HFFc6 (cell line): Measurements from ENCODE around the gene PLEKHG7. TPM values are rescaled to one million over a fixed set of nuclear protein-coding genes. Genes with fewer than 3 reads are reported as not detected.
"Not testable (repeated sequence)": the region's sequence is repeated elsewhere in the genome, so short reads cannot be mapped to it uniquely, and the experiment has no call there.

ENCODE experiments used
- DNase-seq: peaks from one replicate; pipeline ENCODE4 v3.0.0-alpha.2; 2018
- H3K27ac Mint-ChIP-seq: 2 replicates; pipeline ENCODE4 v1.8.0; 2020; ENCODE audit warnings: mild to moderate bottlenecking, mixed read lengths
- H3K27me3 Mint-ChIP-seq: 2 replicates; pipeline ENCODE4 v1.8.0; 2021; ENCODE audit warnings: mild to moderate bottlenecking, moderate library complexity, mixed read lengths; ENCODE audit not compliant: insufficient read depth
- H3K36me3 Mint-ChIP-seq: 2 replicates; pipeline ENCODE4 v1.8.0; 2021; ENCODE audit warnings: low read depth, mixed read lengths
- H3K4me1 Mint-ChIP-seq: 2 replicates; pipeline ENCODE4 v1.8.0; 2020; ENCODE audit warnings: low read depth, mixed read lengths
- H3K4me3 Mint-ChIP-seq: 2 replicates; pipeline ENCODE4 v1.8.0; 2020; ENCODE audit warnings: mild to moderate bottlenecking, moderate library complexity, mixed read lengths
- H3K9me3 Mint-ChIP-seq: 2 replicates; pipeline ENCODE4 v1.8.0; 2020; ENCODE audit warnings: mild to moderate bottlenecking, mixed read lengths
- total RNA-seq, 6 experiments: library from RNA; stranded (reverse); fragmentation: NEBNext Ultra II Directional; extraction: Animal tissue kit (Norgen Biotek cat#: 25700); gene quantifications; 2 replicates in 1 of 6; 3 replicates in 5 of 6; pipeline ENCODE4 v1.2.3, GENCODE V29; 2021
- TF ChIP-seq, protein P1 (sequence below): fragments of 200-600 bp; sonication (generic); IDR thresholded peaks from 2 replicates; pipeline ENCODE4 v1.5.0; 2021; ENCODE audit warnings: antibody characterized with exemption, mild to moderate bottlenecking

PLEKHG7 gene
- total RNA-seq, 6 experiments from 2014 or later = 0.06 TPM; not detected in 5

DNA sequence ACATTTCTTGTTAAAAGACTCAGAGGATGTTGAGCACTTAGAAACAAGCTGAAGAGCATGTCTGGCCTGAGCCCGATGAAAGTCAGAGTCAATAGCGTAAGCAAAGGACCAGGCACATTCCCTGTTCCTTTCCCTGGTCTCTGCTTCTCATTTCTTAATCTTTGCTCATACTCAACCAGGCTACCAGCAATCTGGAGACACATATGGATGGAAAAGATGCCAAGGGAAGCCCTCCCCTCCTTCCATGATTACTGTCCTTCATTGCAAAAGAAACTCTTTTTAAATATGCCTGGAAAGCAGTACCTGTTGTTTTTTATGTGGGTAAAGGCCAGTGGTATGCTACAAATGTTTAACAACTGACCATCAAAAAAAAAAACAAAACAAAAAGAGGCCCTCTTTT, 44.2 kb upstream of the PLEKHG7 start:
- Mint-ChIP-seq H3K4me3 (no peak overlapping the region), H3K4me1 (no peaks in the 10 kb centered on the region), H3K27ac (no peak overlapping the region), H3K9me3 (no peaks in the 10 kb centered on the region), H3K27me3 (peaks cover 17% of the 10 kb centered on the region; the same call in 1 of the 2 replicates), H3K36me3 (no peaks in the 10 kb centered on the region)
- TF ChIP-seq, protein P1, sequence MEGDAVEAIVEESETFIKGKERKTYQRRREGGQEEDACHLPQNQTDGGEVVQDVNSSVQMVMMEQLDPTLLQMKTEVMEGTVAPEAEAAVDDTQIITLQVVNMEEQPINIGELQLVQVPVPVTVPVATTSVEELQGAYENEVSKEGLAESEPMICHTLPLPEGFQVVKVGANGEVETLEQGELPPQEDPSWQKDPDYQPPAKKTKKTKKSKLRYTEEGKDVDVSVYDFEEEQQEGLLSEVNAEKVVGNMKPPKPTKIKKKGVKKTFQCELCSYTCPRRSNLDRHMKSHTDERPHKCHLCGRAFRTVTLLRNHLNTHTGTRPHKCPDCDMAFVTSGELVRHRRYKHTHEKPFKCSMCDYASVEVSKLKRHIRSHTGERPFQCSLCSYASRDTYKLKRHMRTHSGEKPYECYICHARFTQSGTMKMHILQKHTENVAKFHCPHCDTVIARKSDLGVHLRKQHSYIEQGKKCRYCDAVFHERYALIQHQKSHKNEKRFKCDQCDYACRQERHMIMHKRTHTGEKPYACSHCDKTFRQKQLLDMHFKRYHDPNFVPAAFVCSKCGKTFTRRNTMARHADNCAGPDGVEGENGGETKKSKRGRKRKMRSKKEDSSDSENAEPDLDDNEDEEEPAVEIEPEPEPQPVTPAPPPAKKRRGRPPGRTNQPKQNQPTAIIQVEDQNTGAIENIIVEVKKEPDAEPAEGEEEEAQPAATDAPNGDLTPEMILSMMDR = no peak
- no peak for DNase-seq

DNA sequence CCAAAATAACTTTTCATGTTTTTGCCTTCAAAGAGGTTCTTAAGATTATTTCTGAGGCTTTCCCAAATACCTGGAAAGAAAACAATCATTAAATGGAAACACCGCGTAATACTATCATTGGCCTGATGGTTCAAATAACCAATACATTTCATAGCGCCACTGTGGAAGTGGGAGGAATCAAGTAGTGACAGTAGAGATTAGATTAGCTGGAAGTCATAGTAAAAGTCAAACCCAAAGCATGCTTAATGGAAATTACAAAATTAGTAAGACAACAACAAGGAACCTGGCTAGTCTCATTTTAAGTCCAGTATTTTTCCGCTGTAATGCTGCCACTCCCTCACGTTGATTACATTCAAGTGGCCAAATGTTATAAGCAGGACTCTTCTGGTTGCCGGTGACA, 41.5 kb upstream of the PLEKHG7 start:
- H3K27me3 Mint-ChIP-seq = peaks cover 13% of the 10 kb centered on the region; the same call in 1 of the 2 replicates
- H3K27ac Mint-ChIP-seq = no peak overlapping the region
- H3K4me3 Mint-ChIP-seq = no peak overlapping the region
- TF ChIP-seq, protein P1 = 0 out of 2 replicates have a peak, but pooled peaks have one; percentile 7
- H3K9me3 Mint-ChIP-seq = no peaks in the 10 kb centered on the region
- no peaks in the 10 kb centered on the region for H3K36me3 Mint-ChIP-seq
- no peak for DNase-seq
- no peaks in the 10 kb centered on the region for H3K4me1 Mint-ChIP-seq

DNA sequence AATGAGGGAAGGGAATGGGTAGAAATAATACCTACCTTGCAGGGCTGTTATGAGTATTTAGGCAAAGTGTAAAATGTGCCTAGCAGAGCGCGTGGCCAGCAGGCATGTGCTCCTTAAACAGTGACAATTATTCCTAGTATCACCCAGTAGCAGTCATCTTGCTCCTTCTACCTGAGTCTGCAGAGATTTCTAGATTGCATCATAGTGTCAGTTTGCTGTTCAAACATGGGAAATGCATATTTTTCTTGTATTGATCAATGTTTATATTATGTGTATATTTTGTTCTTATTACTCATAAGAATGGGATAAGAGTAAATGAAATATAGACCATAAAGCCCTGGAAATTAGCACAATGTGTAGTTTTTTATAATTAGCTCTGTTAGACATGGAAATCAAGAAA, 37.3 kb upstream of the PLEKHG7 start:
- no peak for DNase-seq
- H3K27me3 Mint-ChIP-seq = peaks cover 18% of the 10 kb centered on the region
- TF ChIP-seq, protein P1 = no peak
- H3K27ac Mint-ChIP-seq = no peak overlapping the region
- H3K4me3 Mint-ChIP-seq = no peak overlapping the region
- no peaks in the 10 kb centered on the region for H3K36me3 Mint-ChIP-seq
- no peaks in the 10 kb centered on the region for H3K9me3 Mint-ChIP-seq
- no peaks in the 10 kb centered on the region for H3K4me1 Mint-ChIP-seq

DNA sequence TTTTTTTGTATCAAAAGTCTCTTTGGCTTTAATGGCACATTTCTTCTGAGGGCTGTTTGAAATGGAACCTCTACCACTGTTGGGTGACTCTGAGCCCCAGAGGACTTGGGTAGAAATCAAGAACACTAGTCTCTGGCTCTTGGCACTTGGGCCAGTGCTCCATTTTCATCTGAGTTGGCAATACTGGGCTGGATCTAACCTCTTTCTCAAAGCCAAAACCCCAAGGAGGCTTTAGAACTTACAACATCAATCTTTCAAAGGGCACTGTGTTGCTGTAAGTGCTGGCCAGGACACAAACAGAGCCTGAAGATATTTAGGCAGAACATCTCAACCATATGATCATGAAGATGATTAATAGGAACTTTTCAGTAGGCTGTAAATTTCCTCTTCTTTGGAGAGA, 34.0 kb upstream of the PLEKHG7 start:
- Mint-ChIP-seq H3K4me3 (no peak overlapping the region), H3K4me1 (no peaks in the 10 kb centered on the region), H3K36me3 (no peaks in the 10 kb centered on the region), H3K9me3 (no peaks in the 10 kb centered on the region), H3K27ac (no peak overlapping the region), H3K27me3 (peaks cover 17% of the 10 kb centered on the region)
- no peak for DNase-seq
- TF ChIP-seq, protein P1 = no peak

DNA sequence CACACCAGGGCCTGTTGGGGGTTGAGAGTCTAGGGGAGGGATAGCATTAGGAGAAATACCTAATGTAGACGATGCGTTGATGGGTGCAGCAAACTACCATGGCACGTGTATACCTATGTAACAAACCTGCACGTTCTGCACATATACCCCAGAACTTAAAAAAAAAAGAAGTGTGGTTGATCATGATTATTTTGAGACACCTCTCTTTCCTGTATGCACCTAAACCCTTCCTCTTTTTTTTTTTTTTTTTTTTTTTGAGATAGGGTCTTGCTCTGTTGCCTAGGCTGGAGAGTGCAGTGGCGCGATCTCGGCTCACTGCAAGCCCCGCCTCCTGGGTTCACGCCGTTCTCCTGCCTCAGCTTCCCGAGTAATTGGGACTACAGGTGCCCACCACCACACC, 31.3 kb upstream of the PLEKHG7 start:
- H3K27me3 Mint-ChIP-seq = peaks cover 19% of the 10 kb centered on the region
- H3K4me1 Mint-ChIP-seq = peaks cover 10% of the 10 kb centered on the region
- not testable (repeated sequence) for H3K9me3 Mint-ChIP-seq, H3K27ac Mint-ChIP-seq, DNase-seq, H3K36me3 Mint-ChIP-seq, H3K4me3 Mint-ChIP-seq

DNA sequence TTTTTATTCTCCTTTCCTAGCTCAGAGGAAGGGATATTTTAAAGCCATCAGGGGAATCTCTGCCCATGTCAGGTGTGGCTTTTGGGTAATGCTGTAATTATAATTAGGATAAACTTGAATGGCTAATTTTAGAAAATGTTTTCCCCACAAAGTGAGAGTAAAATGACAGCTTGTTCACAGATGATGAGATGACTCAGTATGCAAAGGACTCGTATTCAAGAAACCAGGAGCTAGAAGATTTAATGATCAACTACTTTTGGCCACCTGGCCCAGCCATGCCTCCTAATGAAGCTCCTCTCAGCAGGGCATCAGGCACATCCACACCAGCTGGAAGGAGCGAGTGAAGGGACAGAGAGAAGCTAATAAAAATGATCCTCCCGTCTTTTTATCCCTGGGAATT, 29.0 kb upstream of the PLEKHG7 start:
- TF ChIP-seq, protein P1 = no peak
- Mint-ChIP-seq H3K27ac (no peak overlapping the region), H3K4me1 (peaks cover 10% of the 10 kb centered on the region)

More for the DNA sequence above, 29.0 kb upstream of the PLEKHG7 start:
- Mint-ChIP-seq H3K36me3 (no peaks in the 10 kb centered on the region), H3K27me3 (peaks cover 12% of the 10 kb centered on the region), H3K9me3 (no peaks in the 10 kb centered on the region), H3K4me3 (no peak overlapping the region)
- no peak for DNase-seq
